GM23248 (cell line): ENCODE measurements around the gene PLXND1.

ENCODE experiments used
- EZH2 ChIP-seq: fragments of 200-600 bp; sonication (generic); IDR thresholded peaks from 2 replicates; pipeline ENCODE4 v1.6.1; 2018; ENCODE audit warnings: antibody characterized with exemption, mild to moderate bottlenecking; ENCODE audit not compliant: insufficient read depth, poor library complexity, severe bottlenecking
- EZH2phosphoT487 ChIP-seq: fragments of 200-600 bp; sonication (generic); IDR thresholded peaks from 2 replicates; pipeline ENCODE4 v1.6.1; 2018; ENCODE audit warnings: antibody characterized with exemption, moderate library complexity, mild to moderate bottlenecking, low read depth; ENCODE audit not compliant: insufficient read depth

GRCh38 chr3:129567939-129568338 is 38.5 kb downstream of the PLXND1 start:
- TF ChIP-seq EZH2, result no peak
- TF ChIP-seq EZH2phosphoT487, result no peak
